Esophagus muscularis mucosa (tissue), 4 donors: Measurements from ENCODE around the gene TSPOAP1. TPM values are rescaled to one million over a fixed set of nuclear protein-coding genes. Genes with fewer than 3 reads are reported as not detected.

ENCODE experiments used
- DNase-seq: peaks from one replicate; pipeline ENCODE4 v3.0.0-alpha.2; 2017; ENCODE audit errors: extremely low spot score
- H3K27ac ChIP-seq, 4 donors: fragments of 200-600 bp; sonication (generic); replicated peaks in 1 of 4; 1 replicate in 3 of 4; 2 replicates in 1 of 4; pipeline ENCODE4 v1.5.1; 2016 to 2019; ENCODE audit warnings: mild to moderate bottlenecking in 1 of 4
- H3K27me3 ChIP-seq, 4 donors: fragments of 200-600 bp; sonication (generic); one replicate each; pipeline versions ENCODE4 v1.5.1 to v1.6.0; 2016 to 2019
- H3K36me3 ChIP-seq, 4 donors: fragments of 200-600 bp; sonication (generic); one replicate each; pipeline ENCODE4 v1.5.1; 2016 to 2019
- H3K4me1 ChIP-seq, 4 donors: fragments of 200-600 bp; sonication (generic); one replicate each; pipeline ENCODE4 v1.5.1; 2016 to 2019
- H3K4me3 ChIP-seq, 4 donors: fragments of 200-600 bp; sonication (generic); 1 replicate in 2 of 4; 2 replicates in 2 of 4; pipeline ENCODE4 v1.5.1; 2016 to 2019; ENCODE audit warnings: mild to moderate bottlenecking in 4 of 4, moderate library complexity in 1 of 4
- H3K9me3 ChIP-seq, 4 donors: fragments of 200-600 bp; sonication (generic); 1 replicate in 3 of 4; 2 replicates in 1 of 4; pipeline ENCODE4 v1.5.1; 2016 to 2019
- CTCF ChIP-seq, 3 experiments: fragments of 200-600 bp in 2 of 3; fragments of 450-650 bp in 1 of 3; sonication (generic) in 2 of 3; IDR thresholded peaks; one replicate each; pipeline ENCODE4 v1.5.1; 2017 to 2019; ENCODE audit warnings: antibody characterized with exemption in 3 of 3, mild to moderate bottlenecking in 2 of 3, moderate library complexity in 1 of 3
- EP300 ChIP-seq: sonication (generic); formaldehyde crosslinking; IDR thresholded peaks from one replicate; pipeline ENCODE4 v1.6.1; 2017; ENCODE audit warnings: antibody characterized with exemption
- POLR2A ChIP-seq: fragments of 450-650 bp; IDR thresholded peaks from one replicate; pipeline ENCODE4 v1.6.1; 2017; ENCODE audit warnings: antibody characterized with exemption, moderate library complexity, mild to moderate bottlenecking, low read depth
- POLR2AphosphoS5 ChIP-seq, 2 donors: sonication (generic); formaldehyde crosslinking; IDR thresholded peaks; one replicate each; pipeline ENCODE4 v1.6.1; 2017; ENCODE audit warnings: antibody characterized with exemption in 2 of 2
- WGBS: methylation state at CpG from one replicate; pipeline ENCODE4 v1.1.5; 2018; 5-methylcytosine and 5-hydroxymethylcytosine counted together
- intact Hi-C: fragments of 100-400 bp; cut with DNase I; formaldehyde crosslinking; loops from one replicate; pipeline ENCODE4 v1.15.1; 2023
- total RNA-seq, 4 donors: library from RNA; depleted of rRNA; stranded (reverse); fragments of >200 nt; gene quantifications; one replicate each; pipeline versions ENCODE4 v1.1.0 to v1.2.1, GENCODE V29; 2016

Gene TSPOAP1
- 10 to 100 TPM in 3 of 4 donors, 1 to 10 TPM in 1; 10.0 to 19.0 (median 16.0) TPM for total RNA-seq

- Histone ChIP-seq H3K36me3 (no peaks in the 10 kb centered on the region), H3K4me1 (peaks cover 7 to 45% (median 31%) of the 10 kb centered on the region in 4 donors), H3K27ac (no peak within 1 kb of the TSS), H3K4me3 (peak within 1 kb of the TSS in 1 of 4 donors; percentile 20), H3K9me3 (no peaks in the 10 kb centered on the region), H3K27me3 (peaks cover 0 to 17% (median 0%) of the 10 kb centered on the region in 4 donors)
- TF ChIP-seq EP300 (no peak), POLR2A (no peak), CTCF (IDR thresholded peaks at IDR 0.05) (no peak), POLR2AphosphoS5 (IDR thresholded peaks at IDR 0.05) (no peak)
- intact Hi-C loops = no loop called here
- DNase-seq = no peak
- WGBS = 40% methylated on average over 20 of the region's 23 CpGs
These were observed at the start of gene TSPOAP1 for GRCh38 chr17:58328195-58329034. TSS of gene TSPOAP1 (minus strand) at chr17:58328795. CDS start at chr17:58327920, 875 bp downstream.

- Histone ChIP-seq H3K27me3 (no peaks in the 10 kb centered on the region), H3K36me3 (no peaks in the 10 kb centered on the region), H3K27ac (no peak overlapping the region), H3K4me1 (peaks cover 0 to 4% (median 0%) of the 10 kb centered on the region in 4 donors), H3K9me3 (no peaks in the 10 kb centered on the region), H3K4me3 (no peak overlapping the region)
- intact Hi-C loops = no loop called here
- 83% methylated on average over 4 of the region's 5 CpGs for WGBS
- TF ChIP-seq POLR2AphosphoS5 (IDR thresholded peaks at IDR 0.05) = no peak
- TF ChIP-seq CTCF (IDR thresholded peaks at IDR 0.05) = no peak
- TF ChIP-seq EP300 = no peak
- TF ChIP-seq POLR2A = no peak
- no peak for DNase-seq
These were observed 49.1 kb upstream of the TSPOAP1 start for GRCh38 chr17:58377661-58378060.

- WGBS = 85% methylated on average over 3 of the region's 3 CpGs
- TF ChIP-seq POLR2A (no peak), CTCF (IDR thresholded peaks at IDR 0.05) (no peak), POLR2AphosphoS5 (IDR thresholded peaks at IDR 0.05) (no peak), EP300 (no peak)
- no peaks in the 10 kb centered on the region for H3K27me3 ChIP-seq
- DNase-seq = no peak
- H3K9me3 ChIP-seq = no peaks in the 10 kb centered on the region
- intact Hi-C loops = no loop called here
- H3K36me3 ChIP-seq = no peaks in the 10 kb centered on the region
- H3K4me3 ChIP-seq = no peak overlapping the region
- no peaks in the 10 kb centered on the region for H3K4me1 ChIP-seq
- no peak overlapping the region for H3K27ac ChIP-seq
These were observed 48.6 kb upstream of the TSPOAP1 start for GRCh38 chr17:58377093-58377601.

GRCh38 chr17:58376472-58377000 is 47.9 kb upstream of the TSPOAP1 start:
- intact Hi-C loops = no loop called here
- 74% methylated on average over 4 of the region's 4 CpGs for WGBS
- no peak overlapping the region for H3K27ac ChIP-seq
- no peaks in the 10 kb centered on the region for H3K9me3 ChIP-seq
- no peak for DNase-seq
- TF ChIP-seq POLR2AphosphoS5 (IDR thresholded peaks at IDR 0.05) (no peak), CTCF (IDR thresholded peaks at IDR 0.05) (no peak), POLR2A (no peak), EP300 (no peak)
- H3K36me3 ChIP-seq = no peaks in the 10 kb centered on the region
- no peak overlapping the region for H3K4me3 ChIP-seq
- no peaks in the 10 kb centered on the region for H3K27me3 ChIP-seq
- H3K4me1 ChIP-seq = no peaks in the 10 kb centered on the region
